ENCODE data around the gene NME5. TPM values are rescaled to one million over a fixed set of nuclear protein-coding genes. Genes with fewer than 3 reads are reported as not detected.
A peak's percentile ranks its signal among the peaks of the same experiment; 100 is the strongest.

The NME5 gene
- 5.9 and 6.5 TPM in 2 replicates for total RNA-seq

- H3K27me3 ChIP-seq (ENCODE audit: insufficient read depth, low read length) = no peaks in the 10 kb centered on the region
- TF ChIP-seq CTCF (IDR thresholded peaks at IDR 0.05; ENCODE audit: extremely low read depth, low read depth, low read length) = no peak
- peak within 1 kb of the TSS; percentile 81 for H3K4me3 ChIP-seq (ENCODE audit: insufficient read depth, low read length)
- H4K20me1 ChIP-seq (ENCODE audit: insufficient read depth, low read length) = no peaks in the 10 kb centered on the region
- H3K9me3 ChIP-seq (ENCODE audit: low read depth, low read length) = no peaks in the 10 kb centered on the region
- H2AFZ ChIP-seq (ENCODE audit: low read length) = peak within 1 kb of the TSS; percentile 98
- no peaks in the 10 kb centered on the region for H3K36me3 ChIP-seq (ENCODE audit: insufficient read depth, low read length)
- peak within 1 kb of the TSS; percentile 79 for H3K4me2 ChIP-seq (ENCODE audit: insufficient read depth, low read length)
- peak; percentile 90 for DNase-seq (ENCODE audit: insufficient read length, low spot score, missing footprints)
- H3K27ac ChIP-seq (ENCODE audit: low read depth, low read length) = no peak within 1 kb of the TSS
- no peaks in the 10 kb centered on the region for H3K79me2 ChIP-seq (ENCODE audit: insufficient read depth, low read length)
- H3K4me1 ChIP-seq (ENCODE audit: insufficient read depth, low read length) = no peaks in the 10 kb centered on the region
Measured at GRCh38 chr5:138138949-138139780, at the start of gene NME5. Gene NME5 (minus strand): TSS chr5:138139428. CDS start chr5:138138780, 648 bp downstream.

- no peak for DNase-seq (ENCODE audit: insufficient read length, low spot score, missing footprints)
- Histone ChIP-seq H4K20me1 (ENCODE audit: insufficient read depth, low read length) (peaks cover 2% of the 10 kb centered on the region), H3K4me3 (ENCODE audit: insufficient read depth, low read length) (no peak overlapping the region), H3K27me3 (ENCODE audit: insufficient read depth, low read length) (no peaks in the 10 kb centered on the region), H3K79me2 (ENCODE audit: insufficient read depth, low read length) (no peaks in the 10 kb centered on the region), H2AFZ (ENCODE audit: low read length) (no peak overlapping the region), H3K4me1 (ENCODE audit: insufficient read depth, low read length) (no peaks in the 10 kb centered on the region), H3K36me3 (ENCODE audit: insufficient read depth, low read length) (peaks cover 84% of the 10 kb centered on the region), H3K27ac (ENCODE audit: low read depth, low read length) (no peak overlapping the region), H3K9me3 (ENCODE audit: low read depth, low read length) (no peaks in the 10 kb centered on the region), H3K4me2 (ENCODE audit: insufficient read depth, low read length) (no peak overlapping the region)
- no peak for TF ChIP-seq CTCF (IDR thresholded peaks at IDR 0.05; ENCODE audit: extremely low read depth, low read depth, low read length)
Measured at GRCh38 chr5:138188626-138189025, 49.4 kb upstream of the NME5 start.

GRCh38 chr5:138186002-138186447, 46.8 kb upstream of the NME5 start:
- no peak for TF ChIP-seq CTCF (IDR thresholded peaks at IDR 0.05; ENCODE audit: extremely low read depth, low read depth, low read length)
- H3K27me3 ChIP-seq (ENCODE audit: insufficient read depth, low read length) = no peaks in the 10 kb centered on the region
- H3K4me3 ChIP-seq (ENCODE audit: insufficient read depth, low read length) = no peak overlapping the region
- peaks cover 90% of the 10 kb centered on the region for H3K36me3 ChIP-seq (ENCODE audit: insufficient read depth, low read length)
- no peak for DNase-seq (ENCODE audit: insufficient read length, low spot score, missing footprints)
- H3K9me3 ChIP-seq (ENCODE audit: low read depth, low read length) = no peaks in the 10 kb centered on the region
- peaks cover 3% of the 10 kb centered on the region for H3K4me1 ChIP-seq (ENCODE audit: insufficient read depth, low read length)
- no peak overlapping the region for H3K4me2 ChIP-seq (ENCODE audit: insufficient read depth, low read length)
- peaks cover 2% of the 10 kb centered on the region for H4K20me1 ChIP-seq (ENCODE audit: insufficient read depth, low read length)
- H2AFZ ChIP-seq (ENCODE audit: low read length) = no peak overlapping the region
- peaks cover 6% of the 10 kb centered on the region for H3K79me2 ChIP-seq (ENCODE audit: insufficient read depth, low read length)
- no peak overlapping the region for H3K27ac ChIP-seq (ENCODE audit: low read depth, low read length)

- Histone ChIP-seq H3K27me3 (ENCODE audit: insufficient read depth, low read length) (no peaks in the 10 kb centered on the region), H3K4me1 (ENCODE audit: insufficient read depth, low read length) (peaks cover 17% of the 10 kb centered on the region), H3K4me3 (ENCODE audit: insufficient read depth, low read length) (no peak overlapping the region), H2AFZ (ENCODE audit: low read length) (no peak overlapping the region), H3K36me3 (ENCODE audit: insufficient read depth, low read length) (peaks cover 68% of the 10 kb centered on the region), H3K4me2 (ENCODE audit: insufficient read depth, low read length) (no peak overlapping the region), H3K27ac (ENCODE audit: low read depth, low read length) (no peak overlapping the region), H4K20me1 (ENCODE audit: insufficient read depth, low read length) (peaks cover 2% of the 10 kb centered on the region), H3K79me2 (ENCODE audit: insufficient read depth, low read length) (peaks cover 29% of the 10 kb centered on the region), H3K9me3 (ENCODE audit: low read depth, low read length) (no peaks in the 10 kb centered on the region)
- TF ChIP-seq CTCF (IDR thresholded peaks at IDR 0.05; ENCODE audit: extremely low read depth, low read depth, low read length) = no peak
- no peak for DNase-seq (ENCODE audit: insufficient read length, low spot score, missing footprints)
Measured at GRCh38 chr5:138182808-138183207, 43.6 kb upstream of the NME5 start.
